Loucy (cell line): ENCODE data around the gene PEAK1.

Source experiments
- H2AFZ ChIP-seq: fragments of 200-600 bp; sonication (generic); 2 replicates; pipeline ENCODE4 v1.6.0; 2016; ENCODE audit warnings: antibody characterized with exemption, mild to moderate bottlenecking, low read length, moderate library complexity
- H3F3A ChIP-seq: fragments of 200-600 bp; 2 replicates; pipeline ENCODE4 v1.6.0; 2016; ENCODE audit warnings: antibody characterized with exemption, low read depth, mild to moderate bottlenecking
- H3K27me3 ChIP-seq: fragments of 200-600 bp; sonication (generic); 2 replicates; pipeline ENCODE4 v1.6.1; 2014; ENCODE audit warnings: low read length, mild to moderate bottlenecking; ENCODE audit not compliant: insufficient read depth, poor library complexity, severe bottlenecking
- H3K36me3 ChIP-seq: fragments of 200-600 bp; sonication (generic); 2 replicates; pipeline ENCODE4 v1.6.1; 2016; ENCODE audit warnings: low read length; ENCODE audit not compliant: insufficient read depth
- H3K4me1 ChIP-seq: fragments of 200-600 bp; sonication (generic); 2 replicates; pipeline ENCODE4 v1.5.1; 2014; ENCODE audit warnings: low read length, mild to moderate bottlenecking; ENCODE audit not compliant: insufficient read depth, poor library complexity, severe bottlenecking
- H3K4me2 ChIP-seq: fragments of 200-600 bp; sonication (generic); 2 replicates; pipeline ENCODE4 v1.6.0; 2014; ENCODE audit warnings: antibody characterized with exemption, low read length, low read depth, mild to moderate bottlenecking; ENCODE audit not compliant: poor library complexity, severe bottlenecking
- H3K4me3 ChIP-seq: fragments of 200-600 bp; sonication (generic); 2 replicates; pipeline ENCODE4 v1.5.1; 2014; ENCODE audit warnings: low read length, mild to moderate bottlenecking, mixed read lengths; ENCODE audit not compliant: poor library complexity, severe bottlenecking
- H3K79me2 ChIP-seq: fragments of 200-600 bp; sonication (generic); 2 replicates; pipeline ENCODE4 v1.6.1; 2014; ENCODE audit warnings: low read length; ENCODE audit not compliant: insufficient read depth
- H3K9ac ChIP-seq: fragments of 200-600 bp; sonication (generic); 2 replicates; pipeline ENCODE4 v1.6.0; 2014; ENCODE audit warnings: mild to moderate bottlenecking, low read depth, low read length, moderate library complexity; ENCODE audit not compliant: poor library complexity, severe bottlenecking
- H3K9me2 ChIP-seq: fragments of 200-600 bp; sonication (generic); replicated peaks from 2 replicates; pipeline ENCODE4 v1.6.1; 2016; ENCODE audit warnings: low read depth, low read length, mixed read lengths
- H3K9me3 ChIP-seq: fragments of 200-600 bp; sonication (generic); 2 replicates; pipeline ENCODE4 v1.6.1; 2014; ENCODE audit warnings: mild to moderate bottlenecking, antibody characterized with exemption, low read length, low read depth; ENCODE audit not compliant: insufficient read depth
- H4K20me1 ChIP-seq: fragments of 200-600 bp; sonication (generic); 2 replicates; pipeline ENCODE4 v1.6.0; 2014; ENCODE audit warnings: antibody characterized with exemption, low read length, mild to moderate bottlenecking; ENCODE audit not compliant: insufficient read depth, poor library complexity, severe bottlenecking
- EZH2phosphoT487 ChIP-seq: fragments of 200-600 bp; IDR thresholded peaks from 2 replicates; pipeline ENCODE4 v1.6.1; 2018; ENCODE audit warnings: antibody characterized with exemption, mild to moderate bottlenecking, moderate library complexity, borderline replicate concordance
- TF ChIP-seq, protein P1 (sequence below): fragments of 200-600 bp; sonication (generic); conservative IDR thresholded peaks from 2 replicates; pipeline ENCODE4 v1.5.1; 2014; ENCODE audit warnings: mild to moderate bottlenecking, antibody characterized with exemption, low read length

The PEAK1 gene

GRCh38 chr15:77104155-77104554 lies 315.7 kb downstream of the PEAK1 start:
- Histone ChIP-seq H3K9me3 (no peaks in the 10 kb centered on the region), H3K9ac (no peak overlapping the region), H2AFZ (no peak overlapping the region), H3K4me2 (no peak overlapping the region), H3K9me2 (no peaks in the 10 kb centered on the region), H3K4me3 (no peak overlapping the region), H4K20me1 (no peaks in the 10 kb centered on the region), H3K36me3 (no peaks in the 10 kb centered on the region), H3F3A (no peaks in the 10 kb centered on the region), H3K4me1 (peaks cover 9% of the 10 kb centered on the region), H3K79me2 (no peaks in the 10 kb centered on the region), H3K27me3 (no peaks in the 10 kb centered on the region)
- TF ChIP-seq EZH2phosphoT487: no peak
- TF ChIP-seq, protein P1, sequence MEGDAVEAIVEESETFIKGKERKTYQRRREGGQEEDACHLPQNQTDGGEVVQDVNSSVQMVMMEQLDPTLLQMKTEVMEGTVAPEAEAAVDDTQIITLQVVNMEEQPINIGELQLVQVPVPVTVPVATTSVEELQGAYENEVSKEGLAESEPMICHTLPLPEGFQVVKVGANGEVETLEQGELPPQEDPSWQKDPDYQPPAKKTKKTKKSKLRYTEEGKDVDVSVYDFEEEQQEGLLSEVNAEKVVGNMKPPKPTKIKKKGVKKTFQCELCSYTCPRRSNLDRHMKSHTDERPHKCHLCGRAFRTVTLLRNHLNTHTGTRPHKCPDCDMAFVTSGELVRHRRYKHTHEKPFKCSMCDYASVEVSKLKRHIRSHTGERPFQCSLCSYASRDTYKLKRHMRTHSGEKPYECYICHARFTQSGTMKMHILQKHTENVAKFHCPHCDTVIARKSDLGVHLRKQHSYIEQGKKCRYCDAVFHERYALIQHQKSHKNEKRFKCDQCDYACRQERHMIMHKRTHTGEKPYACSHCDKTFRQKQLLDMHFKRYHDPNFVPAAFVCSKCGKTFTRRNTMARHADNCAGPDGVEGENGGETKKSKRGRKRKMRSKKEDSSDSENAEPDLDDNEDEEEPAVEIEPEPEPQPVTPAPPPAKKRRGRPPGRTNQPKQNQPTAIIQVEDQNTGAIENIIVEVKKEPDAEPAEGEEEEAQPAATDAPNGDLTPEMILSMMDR: no peak

DNA sequence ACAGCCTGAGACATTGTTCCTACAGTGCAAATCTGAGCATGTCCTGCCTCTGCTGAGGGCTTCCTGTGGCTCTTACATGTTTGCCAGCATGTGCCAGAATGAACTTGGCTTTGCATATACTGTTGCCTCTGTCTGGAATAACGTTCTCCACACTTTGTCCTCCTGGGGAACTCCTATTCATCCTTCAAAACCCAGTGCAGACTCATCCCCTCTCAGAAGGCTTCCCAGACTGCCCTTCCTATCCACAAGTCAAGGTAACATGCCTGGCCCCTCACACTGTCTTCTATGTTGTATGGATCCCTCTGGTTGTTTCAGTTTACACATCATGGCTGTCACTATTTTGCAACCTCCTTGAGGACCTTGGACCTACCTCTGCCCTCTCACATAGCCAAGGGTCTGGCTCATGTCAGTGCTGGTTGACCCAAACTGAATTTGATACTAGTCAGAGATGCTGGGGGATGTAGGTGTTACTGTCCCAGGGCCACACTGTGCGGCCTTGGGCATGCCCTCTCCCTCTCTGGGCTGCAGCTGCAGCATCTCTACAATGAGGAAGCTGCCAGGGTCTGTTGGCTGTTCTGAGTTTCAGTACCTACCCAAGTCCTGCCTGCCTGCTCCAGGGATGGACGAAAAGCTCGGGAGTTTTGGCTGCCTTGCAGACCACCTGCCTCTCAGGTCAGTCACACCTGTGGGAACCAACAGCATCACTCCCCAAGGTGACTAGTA lies 320.0 kb downstream of the PEAK1 start:
- Histone ChIP-seq H3K9ac (no peak overlapping the region), H3K27me3 (no peaks in the 10 kb centered on the region), H3K4me3 (no peak overlapping the region), H3K79me2 (no peaks in the 10 kb centered on the region), H3K9me2 (no peaks in the 10 kb centered on the region), H3F3A (no peaks in the 10 kb centered on the region), H2AFZ (no peak overlapping the region), H3K4me1 (peaks cover 9% of the 10 kb centered on the region), H3K4me2 (no peak overlapping the region), H3K9me3 (no peaks in the 10 kb centered on the region), H3K36me3 (no peaks in the 10 kb centered on the region), H4K20me1 (no peaks in the 10 kb centered on the region)
- TF ChIP-seq, protein P1: no peak
- TF ChIP-seq EZH2phosphoT487: no peak

GRCh38 chr15:77098572-77098971 lies 321.3 kb downstream of the PEAK1 start:
- Histone ChIP-seq H3K9me3 (no peaks in the 10 kb centered on the region), H3K79me2 (no peaks in the 10 kb centered on the region), H3K27me3 (no peaks in the 10 kb centered on the region), H3K4me3 (no peak overlapping the region), H3K4me1 (no peaks in the 10 kb centered on the region), H3F3A (no peaks in the 10 kb centered on the region), H3K9me2 (no peaks in the 10 kb centered on the region), H3K9ac (no peak overlapping the region), H4K20me1 (no peaks in the 10 kb centered on the region), H3K36me3 (no peaks in the 10 kb centered on the region), H2AFZ (no peak overlapping the region), H3K4me2 (no peak overlapping the region)
- TF ChIP-seq EZH2phosphoT487: no peak
- TF ChIP-seq, protein P1: no peak
